Esophagus squamous epithelium (tissue), 4 donors: ENCODE measurements around the gene TRMT10B.

ENCODE experiments used
- CTCF ChIP-seq, 6 experiments: fragments of 450-650 bp in 4 of 6; fragments of 200-600 bp in 2 of 6; sonication (generic) in 2 of 6; IDR thresholded peaks; one replicate each; pipeline ENCODE4 v1.5.1; 2016 to 2019; ENCODE audit warnings: antibody characterized with exemption in 6 of 6, mild to moderate bottlenecking in 4 of 6, moderate library complexity in 4 of 6
- POLR2A ChIP-seq, 4 donors: fragments of 450-650 bp; IDR thresholded peaks; one replicate each; pipeline ENCODE4 v1.6.1; 2017; ENCODE audit warnings: antibody characterized with exemption in 4 of 4, mild to moderate bottlenecking in 4 of 4, moderate library complexity in 3 of 4

- no peak for TF ChIP-seq POLR2A (IDR thresholded peaks at IDR 0.05)
- TF ChIP-seq CTCF (IDR thresholded peaks at IDR 0.05): peak; percentile 73 to 93 (median 82)
Observed at GRCh38 chr9:37747271-37747753, 6.3 kb upstream of the TRMT10B start.
